ENCODE results near the gene TFF3. TPM values are rescaled to one million over a fixed set of nuclear protein-coding genes. Genes with fewer than 3 reads are reported as not detected.

The TFF3 gene
- total RNA-seq, 2 donors from 2014 or later, result 21.1 to 24.4 TPM

- intact Hi-C loops (cut with DNase I), result no loop called here
- DNase-seq (ENCODE audit: low spot score), result no peak
Measured at GRCh38 chr21:42308914-42309752, 6.1 kb downstream of the TFF3 start.

- intact Hi-C loops (cut with DNase I), result no loop called here
- DNase-seq (ENCODE audit: low spot score), result no peak
Measured at GRCh38 chr21:42308161-42308913, 6.9 kb downstream of the TFF3 start.

- intact Hi-C loops (cut with DNase I), result no loop called here
- DNase-seq (ENCODE audit: low spot score), result no peak
Measured at GRCh38 chr21:42307106-42307505, 8.1 kb downstream of the TFF3 start.

- DNase-seq (ENCODE audit: low spot score), result no peak
- intact Hi-C loops (cut with DNase I), result no loop called here
Measured at GRCh38 chr21:42306366-42307035, 8.7 kb downstream of the TFF3 start.

GRCh38 chr21:42305707-42306147, 9.5 kb downstream of the TFF3 start:
- no peak for DNase-seq (ENCODE audit: low spot score)

GRCh38 chr21:42304556-42305454, 10.4 kb downstream of the TFF3 start:
- intact Hi-C loops (cut with DNase I), result no loop called here
- DNase-seq (ENCODE audit: low spot score), result peak; percentile 34

More at GRCh38 chr21:42305707-42306147, 9.5 kb downstream of the TFF3 start:
- intact Hi-C loops (cut with DNase I), result no loop called here

- no peak for DNase-seq (ENCODE audit: low spot score)
- intact Hi-C loops (cut with DNase I), result no loop called here
Measured at GRCh38 chr21:42303443-42303842, 11.8 kb downstream of the TFF3 start.

- DNase-seq (ENCODE audit: low spot score), result peak; percentile 54
- intact Hi-C loops (cut with DNase I), result no loop called here
Measured at GRCh38 chr21:42302794-42303193, 12.4 kb downstream of the TFF3 start.

- peak; percentile 76 for DNase-seq (ENCODE audit: low spot score)
- intact Hi-C loops (cut with DNase I), result no loop called here
Measured at GRCh38 chr21:42302076-42302650, 13.0 kb downstream of the TFF3 start.

- intact Hi-C loops (cut with DNase I), result no loop called here
- peak; percentile 67 for DNase-seq (ENCODE audit: low spot score)
Measured at GRCh38 chr21:42301371-42302075, 13.7 kb downstream of the TFF3 start.

GRCh38 chr21:42300956-42301355, 14.3 kb downstream of the TFF3 start:
- intact Hi-C loops (cut with DNase I), result no loop called here
- no peak for DNase-seq (ENCODE audit: low spot score)

GRCh38 chr21:42300045-42300583, 15.1 kb downstream of the TFF3 start:
- intact Hi-C loops (cut with DNase I), result no loop called here
- DNase-seq (ENCODE audit: low spot score), result no peak

- intact Hi-C loops (cut with DNase I), result no loop called here
- DNase-seq (ENCODE audit: low spot score), result no peak
Measured at GRCh38 chr21:42299324-42300044, 15.7 kb downstream of the TFF3 start.

GRCh38 chr21:42298657-42299056, 16.6 kb downstream of the TFF3 start:
- intact Hi-C loops (cut with DNase I), result no loop called here
- no peak for DNase-seq (ENCODE audit: low spot score)

- intact Hi-C loops (cut with DNase I), result no loop called here
Measured at GRCh38 chr21:42298237-42298636, 17.0 kb downstream of the TFF3 start.

GRCh38 chr21:42297377-42297776, 17.8 kb downstream of the TFF3 start:
- DNase-seq (ENCODE audit: low spot score), result no peak
- intact Hi-C loops (cut with DNase I), result no loop called here

More at GRCh38 chr21:42298237-42298636, 17.0 kb downstream of the TFF3 start:
- no peak for DNase-seq (ENCODE audit: low spot score)

- DNase-seq (ENCODE audit: low spot score), result no peak
- intact Hi-C loops (cut with DNase I), result no loop called here
Measured at GRCh38 chr21:42296501-42296900, 18.7 kb downstream of the TFF3 start.

Measured in posterior vena cava (tissue), 2 donors.